GM18909 (cell line): ENCODE results near the gene PLCB4.
"Not testable (repeated sequence)": the region's sequence is repeated elsewhere in the genome, so short reads cannot be mapped to it uniquely, and the experiment has no call there.

Experiments
- ATAC-seq: cut with Tn5 transposase; IDR thresholded peaks from one replicate; pipeline ENCODE4 v1.9.1; 2021; ENCODE audit warnings: mild to moderate bottlenecking; ENCODE audit not compliant: unreplicated experiment, poor library complexity

PLCB4 gene

DNA sequence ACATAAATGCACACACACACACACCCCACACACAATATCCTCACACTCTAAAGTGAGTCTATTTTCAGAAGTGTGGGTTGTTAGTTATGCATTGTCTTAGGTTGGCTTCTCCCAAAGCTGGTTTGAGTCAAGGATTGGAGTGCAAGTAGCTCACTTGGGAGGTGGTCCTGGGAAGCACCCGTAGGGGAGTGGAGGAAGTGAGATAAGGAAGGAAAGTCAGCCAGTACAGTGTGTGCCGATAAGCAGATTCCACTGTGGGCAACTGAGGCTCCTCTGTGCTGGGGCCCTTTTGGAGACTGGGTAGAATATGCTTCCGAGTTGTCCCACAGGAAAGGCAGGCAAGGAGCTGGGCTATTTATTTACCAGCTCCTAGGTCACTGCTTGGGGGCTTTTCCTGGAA lies 67.2 kb downstream of the PLCB4 start:
- ATAC-seq, result no peak

DNA sequence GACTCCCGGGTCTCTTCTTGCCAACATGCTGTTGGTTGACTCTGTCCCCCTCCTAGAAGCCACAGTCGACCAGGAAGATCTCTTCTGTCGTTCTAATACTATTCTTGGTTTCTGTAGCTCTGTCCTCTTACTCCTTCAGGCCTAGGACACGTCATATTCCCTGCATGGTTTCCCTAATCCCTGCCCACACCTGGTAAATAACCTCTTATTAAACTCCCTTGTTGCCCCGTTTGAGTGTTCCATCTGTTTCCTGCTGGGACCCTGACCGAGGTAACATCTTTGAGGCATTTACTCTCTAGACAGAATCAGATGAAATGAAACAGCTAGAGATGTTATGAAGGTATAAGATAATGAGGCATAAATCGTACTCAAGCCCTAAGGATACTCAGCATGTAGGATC lies 68.1 kb downstream of the PLCB4 start:
- no peak for ATAC-seq

DNA sequence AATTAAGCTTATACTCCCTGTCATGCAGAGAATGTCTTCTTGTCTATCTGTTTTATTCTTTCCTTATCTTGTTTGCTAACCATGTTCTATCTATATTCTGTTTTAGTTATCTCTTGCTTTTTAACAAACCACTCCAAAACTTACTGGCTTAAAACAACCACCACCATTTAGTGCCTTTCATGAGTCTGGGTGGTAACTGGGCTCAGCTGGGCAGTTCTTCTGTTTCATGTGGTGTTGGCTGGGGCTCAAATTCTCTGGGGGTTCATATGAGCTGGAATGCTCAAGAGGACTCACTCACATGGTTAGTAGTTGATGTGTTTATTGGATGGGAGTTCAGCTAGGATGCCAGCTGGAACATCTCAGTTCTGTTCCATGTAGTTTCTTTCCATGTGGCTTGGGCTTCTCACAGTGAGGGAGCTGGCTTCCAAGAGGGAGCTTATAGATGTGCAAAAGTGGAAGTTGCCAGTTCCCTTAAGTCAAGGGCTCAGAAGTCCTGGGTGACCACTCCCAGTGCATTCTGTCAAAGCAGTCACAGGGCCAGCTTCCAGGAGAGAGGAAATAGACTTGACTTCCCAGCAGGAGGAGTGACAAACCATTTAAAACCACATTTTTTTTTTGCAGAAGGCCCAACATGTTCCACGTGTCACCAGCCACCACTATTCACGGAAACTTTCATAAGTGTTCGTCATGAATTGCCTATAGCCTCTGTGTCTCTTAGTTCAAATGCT lies 70.4 kb downstream of the PLCB4 start:
- ATAC-seq, result no peak

DNA sequence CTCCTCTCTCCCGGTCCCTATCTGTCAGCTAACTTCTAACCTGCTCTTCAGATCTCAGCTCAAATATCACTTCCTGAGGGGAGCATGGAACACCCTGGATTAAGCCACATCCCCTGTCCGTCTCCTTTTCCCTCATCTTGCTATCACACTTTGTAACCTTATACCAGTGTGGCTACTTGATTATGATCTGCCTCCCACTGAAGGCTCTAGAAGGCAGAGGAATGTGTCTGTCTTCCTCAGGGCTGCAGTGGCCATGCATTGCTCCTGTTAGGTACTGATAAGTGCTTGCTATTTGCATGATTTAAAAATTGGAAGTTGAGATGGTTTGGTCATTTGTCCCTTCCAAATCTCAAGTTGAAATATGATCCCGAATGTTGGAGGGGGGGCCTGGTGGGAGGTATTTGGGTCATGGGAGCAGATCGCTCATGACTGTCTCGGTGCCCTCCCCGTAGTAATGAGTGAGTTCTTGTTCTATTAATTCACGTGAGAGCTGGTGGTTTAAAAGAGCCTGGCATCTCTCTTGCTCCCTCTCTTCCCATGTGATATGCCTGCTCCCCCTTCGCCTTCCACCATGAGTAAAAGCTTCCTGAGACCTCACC lies 71.4 kb downstream of the PLCB4 start:
- ATAC-seq, result no peak

DNA sequence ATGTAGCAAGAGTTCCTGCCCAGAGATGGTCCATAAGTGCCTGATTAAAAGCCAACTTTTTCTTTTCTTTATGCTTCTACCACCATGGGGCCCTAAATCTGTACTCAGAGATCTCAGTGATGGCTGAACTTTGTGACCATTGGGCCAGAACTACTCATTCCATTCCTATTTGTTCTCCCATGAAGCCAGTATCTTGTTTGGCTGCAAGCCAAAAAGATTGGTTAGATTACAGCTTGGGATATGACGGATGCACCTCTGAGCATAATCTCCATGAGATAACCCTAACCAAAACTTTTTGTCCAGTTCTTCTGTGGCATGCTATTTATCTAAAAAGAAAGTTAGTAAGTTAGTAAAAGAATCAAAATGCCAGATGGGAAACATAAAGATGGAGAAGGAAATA lies 72.2 kb downstream of the PLCB4 start:
- ATAC-seq, result no peak

DNA sequence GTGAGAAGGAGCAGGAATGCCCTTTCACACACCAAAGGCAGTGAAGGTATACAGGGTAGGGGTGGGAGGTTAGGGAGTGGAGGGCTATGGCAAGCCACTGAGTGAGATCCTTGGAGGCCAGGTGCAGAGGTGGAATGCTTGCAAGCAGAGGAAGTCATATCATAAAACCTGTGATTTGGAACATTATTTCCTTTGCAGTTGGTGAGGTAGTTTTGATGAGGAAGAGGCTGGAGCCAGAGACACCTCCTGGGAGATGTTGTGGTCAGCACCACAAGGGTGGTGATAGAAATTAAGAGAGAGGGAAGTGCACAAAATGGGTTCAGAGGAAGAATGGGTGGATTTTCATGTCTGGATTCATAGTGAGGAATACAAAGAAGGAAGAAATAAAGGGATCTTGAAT lies 73.0 kb downstream of the PLCB4 start:
- ATAC-seq, result no peak

DNA sequence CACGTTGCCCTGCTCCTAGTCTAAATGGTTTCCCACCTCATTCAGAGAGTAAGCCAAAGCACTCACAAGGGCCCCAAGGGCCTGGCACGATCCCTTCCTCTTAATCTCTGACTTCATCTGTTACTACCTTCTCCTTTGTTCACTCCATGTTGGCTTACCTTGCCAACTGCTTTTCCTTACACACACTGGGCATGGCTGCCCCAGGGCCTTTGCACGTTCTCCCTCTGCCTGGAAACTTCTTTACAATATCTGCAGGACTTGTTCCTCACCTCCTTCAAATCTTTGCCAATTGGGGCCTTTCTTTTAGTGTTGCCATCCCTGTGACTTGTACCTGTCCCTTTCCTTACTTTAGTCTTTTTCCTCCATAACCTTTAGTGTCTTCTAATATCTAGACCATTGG lies 73.9 kb downstream of the PLCB4 start:
- no peak for ATAC-seq

DNA sequence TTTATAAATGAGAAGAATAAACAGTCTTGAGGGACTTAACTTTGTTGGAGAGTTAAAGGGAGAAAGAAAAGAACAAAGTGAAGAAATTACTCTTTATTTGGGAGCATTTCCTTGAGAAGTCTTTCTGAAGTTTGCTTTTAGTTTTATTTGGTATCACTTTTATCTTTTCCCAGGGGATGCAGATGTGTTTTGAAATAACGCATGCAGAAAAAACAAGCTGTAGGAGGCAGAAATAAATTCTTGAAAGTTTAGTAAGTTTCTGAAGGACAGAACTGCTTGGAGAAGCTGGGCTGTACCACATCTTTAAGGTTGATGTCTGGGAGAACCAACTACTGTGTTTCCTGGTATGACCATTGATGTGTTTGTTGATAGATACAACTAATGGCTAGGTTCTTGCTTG lies 75.0 kb downstream of the PLCB4 start:
- no peak for ATAC-seq

DNA sequence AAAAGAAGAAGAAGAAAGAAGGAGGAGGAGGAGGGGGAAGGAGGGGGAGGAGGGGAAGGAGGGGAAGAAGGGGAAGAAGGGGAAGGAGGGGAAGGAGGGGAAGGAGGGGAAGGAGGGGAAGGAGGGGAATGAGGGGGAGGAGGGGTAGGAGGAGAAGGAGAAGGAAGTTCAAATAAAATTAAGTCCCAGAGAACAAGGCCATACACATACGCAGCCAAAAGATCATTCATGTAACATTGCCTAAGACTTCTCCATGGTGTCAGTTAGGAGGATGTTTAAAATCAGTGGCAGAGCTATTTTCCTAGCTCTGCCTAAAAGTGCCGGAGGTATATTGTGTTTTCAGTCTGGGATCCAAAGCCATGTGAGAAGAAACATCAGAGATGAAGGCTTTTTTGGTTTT lies 75.8 kb downstream of the PLCB4 start:
- ATAC-seq, result no peak

DNA sequence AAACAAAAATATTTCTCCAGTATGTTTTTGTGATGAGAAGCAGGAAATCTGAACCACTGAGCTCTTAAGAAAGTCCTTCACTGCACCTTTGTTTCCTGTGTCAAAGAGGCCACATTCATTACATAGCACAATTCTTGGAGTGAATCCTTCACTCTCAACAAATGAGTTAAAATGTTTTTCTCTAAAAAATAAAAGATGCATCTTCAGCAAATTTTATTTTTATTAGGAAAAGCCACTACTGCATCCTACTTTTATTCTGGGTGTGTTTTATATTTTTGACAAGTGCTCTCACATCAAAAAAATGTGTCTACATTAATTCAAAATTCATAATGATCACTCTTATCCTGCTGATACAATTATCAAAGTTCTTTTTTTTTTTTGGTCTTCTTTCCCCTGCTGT lies 76.3 kb downstream of the PLCB4 start:
- no peak for ATAC-seq

DNA sequence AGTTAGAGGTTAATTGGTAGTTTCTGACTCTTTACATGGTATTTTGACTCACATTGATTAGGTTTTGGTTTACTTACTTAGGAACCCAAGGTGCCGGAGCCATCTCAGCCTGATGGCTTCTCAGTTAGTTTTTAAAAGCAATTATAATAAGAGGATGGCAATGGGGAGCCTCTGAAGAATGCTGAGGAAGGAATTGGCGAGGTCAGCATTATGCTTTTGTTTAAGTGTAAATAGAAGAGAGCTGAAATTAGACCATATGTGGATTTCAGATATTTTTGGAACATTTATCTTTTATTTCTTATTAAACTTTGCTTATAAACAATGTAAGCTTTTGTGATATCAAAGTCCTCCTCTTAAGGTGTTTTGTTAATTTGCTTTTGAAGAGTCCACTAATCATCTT lies 77.8 kb downstream of the PLCB4 start:
- ATAC-seq, result no peak

DNA sequence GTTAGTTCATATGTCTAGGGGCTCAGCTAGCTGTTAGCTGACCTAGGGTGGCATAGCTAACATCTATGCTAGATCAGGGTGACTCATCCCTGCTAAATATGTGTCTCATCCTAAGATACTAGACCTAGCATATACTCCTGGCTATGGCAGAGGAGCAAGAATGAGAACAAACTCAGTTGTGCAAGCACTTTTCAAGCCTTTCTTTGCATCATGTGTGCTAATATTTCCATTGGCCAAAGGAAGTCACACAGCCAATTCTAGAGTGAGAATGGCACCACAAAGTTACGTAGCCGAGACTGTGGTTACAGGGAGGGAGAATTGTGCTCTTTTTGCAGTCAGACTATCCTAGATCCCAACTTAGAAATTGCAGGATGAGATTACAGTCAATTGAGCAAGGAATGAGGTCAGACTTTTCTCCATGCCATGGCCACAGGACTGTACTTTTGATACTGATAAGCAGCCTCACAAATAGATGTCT lies 78.7 kb downstream of the PLCB4 start:
- ATAC-seq, result no peak

DNA sequence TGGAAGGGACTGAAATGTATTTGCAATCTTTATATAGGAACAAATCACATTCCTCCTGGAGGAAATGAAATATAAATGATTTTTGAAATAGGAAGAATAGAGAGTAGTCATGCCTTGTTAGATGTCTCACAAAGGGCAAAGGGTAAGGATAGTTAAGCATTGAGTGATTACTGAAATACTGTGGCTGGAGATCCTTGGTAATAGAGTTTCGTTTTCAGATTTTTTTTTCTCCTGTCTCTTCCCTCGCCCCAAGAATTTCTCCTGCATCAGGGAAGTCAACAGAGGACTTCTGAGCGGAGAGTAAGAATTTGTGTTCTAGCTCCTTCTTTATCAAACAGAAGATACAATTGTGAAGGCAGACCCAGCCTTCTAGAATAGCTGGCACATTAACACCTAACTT lies 79.4 kb downstream of the PLCB4 start:
- no peak for ATAC-seq

DNA sequence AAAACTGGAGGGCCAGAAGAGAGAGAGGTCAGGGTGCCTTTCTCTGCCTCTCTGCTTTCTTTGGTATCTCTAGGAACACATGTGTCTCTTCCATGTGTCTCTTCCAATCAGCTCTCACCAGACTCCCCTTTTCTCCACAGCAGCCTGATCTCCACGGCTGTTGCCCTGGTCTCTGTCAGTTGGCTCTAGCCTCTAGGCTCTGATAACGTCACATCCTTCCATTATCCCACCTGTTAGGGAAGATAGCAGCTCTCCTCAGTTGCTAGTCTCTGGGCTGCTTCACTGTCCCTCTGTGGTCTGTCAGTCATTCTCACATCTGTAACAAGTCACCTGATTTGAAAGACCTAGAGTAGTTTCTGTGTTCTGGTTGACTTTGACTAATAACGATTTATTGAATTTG lies 80.2 kb downstream of the PLCB4 start:
- no peak for ATAC-seq

DNA sequence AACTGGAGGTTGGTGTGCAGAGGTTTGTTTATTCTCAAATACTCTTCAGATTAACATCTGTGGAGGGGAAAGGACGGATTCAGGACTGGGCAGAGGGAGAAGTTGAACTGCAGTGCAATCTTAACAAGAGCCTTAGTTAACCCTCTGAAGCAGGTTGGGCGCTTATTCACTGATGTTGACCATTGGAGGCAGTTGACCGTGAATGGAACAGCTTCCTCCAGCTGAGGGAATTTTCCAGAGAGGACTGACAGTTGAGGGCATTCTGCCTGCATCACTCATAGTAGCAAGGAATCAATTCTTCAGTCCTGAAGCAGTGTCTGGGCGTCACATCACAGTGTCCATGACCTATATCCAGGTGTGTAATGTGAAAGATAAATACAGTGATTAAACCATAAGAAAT lies 80.9 kb downstream of the PLCB4 start:
- no peak for ATAC-seq

DNA sequence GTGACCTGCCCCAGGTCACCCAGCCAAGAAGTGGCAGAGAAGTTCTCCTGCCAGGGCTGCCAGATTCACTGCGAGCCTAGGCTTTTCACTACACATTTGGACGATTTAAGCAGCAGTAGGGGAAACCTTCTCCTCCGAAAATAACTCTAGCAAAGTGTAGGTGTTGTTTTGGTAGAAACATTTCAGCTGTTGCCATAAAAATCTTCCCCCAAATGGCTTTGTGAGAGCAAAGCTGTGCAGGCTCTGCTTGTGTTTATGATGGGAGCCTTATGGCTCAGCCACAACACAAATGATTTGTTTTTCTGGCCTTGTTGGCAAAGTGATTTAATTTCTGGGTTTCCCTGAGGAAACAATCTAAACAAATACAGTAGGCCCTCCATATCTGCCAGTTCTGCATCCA lies 81.8 kb downstream of the PLCB4 start:
- ATAC-seq, result no peak

DNA sequence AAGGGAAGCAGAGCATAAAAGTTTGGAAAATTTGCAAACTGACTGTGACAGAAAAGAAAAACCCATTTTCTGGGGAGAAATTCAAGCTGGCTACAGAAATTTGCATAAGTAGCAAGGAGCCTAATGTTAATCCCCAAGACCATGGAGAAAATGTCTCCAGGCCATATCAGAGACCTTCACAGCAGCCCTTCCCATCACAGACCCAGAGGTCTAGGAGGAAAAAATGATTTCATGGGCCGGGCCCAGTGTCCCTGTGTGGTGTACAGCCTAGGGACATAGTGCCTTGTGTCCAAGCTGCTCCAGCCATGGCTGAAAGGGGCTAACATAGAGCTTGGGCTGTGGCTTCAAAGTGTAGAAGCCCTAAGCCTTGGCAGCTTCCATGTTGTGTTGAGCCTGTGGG lies 83.3 kb downstream of the PLCB4 start:
- ATAC-seq, result not testable (repeated sequence)

DNA sequence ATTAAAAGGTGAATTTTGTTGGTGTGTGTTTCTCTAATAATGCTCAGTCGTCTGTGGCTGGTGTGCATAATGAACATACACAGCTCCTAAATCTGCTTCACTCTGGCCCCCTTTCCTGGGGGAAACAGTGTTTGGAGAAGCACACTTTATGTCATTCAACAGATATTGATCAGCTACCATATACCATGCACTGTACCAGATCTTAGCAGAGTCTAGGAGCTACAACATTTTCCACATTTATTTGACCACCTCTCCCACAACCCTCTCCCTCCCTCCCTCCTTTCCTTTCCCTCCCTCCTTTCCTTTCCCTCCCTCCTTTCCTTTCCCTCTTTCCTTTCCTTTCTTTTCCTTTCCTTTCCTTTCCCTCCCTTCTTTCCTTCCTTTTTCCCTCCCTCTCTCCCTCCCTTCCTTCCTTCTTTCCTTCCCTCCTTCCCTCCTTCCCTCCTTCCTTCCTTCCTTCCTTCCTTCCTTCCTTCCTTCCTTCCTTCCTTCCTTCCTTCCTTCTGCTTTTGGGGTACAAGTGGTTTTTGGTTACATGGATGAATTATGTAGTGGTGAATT lies 85.7 kb downstream of the PLCB4 start:
- no peak for ATAC-seq

DNA sequence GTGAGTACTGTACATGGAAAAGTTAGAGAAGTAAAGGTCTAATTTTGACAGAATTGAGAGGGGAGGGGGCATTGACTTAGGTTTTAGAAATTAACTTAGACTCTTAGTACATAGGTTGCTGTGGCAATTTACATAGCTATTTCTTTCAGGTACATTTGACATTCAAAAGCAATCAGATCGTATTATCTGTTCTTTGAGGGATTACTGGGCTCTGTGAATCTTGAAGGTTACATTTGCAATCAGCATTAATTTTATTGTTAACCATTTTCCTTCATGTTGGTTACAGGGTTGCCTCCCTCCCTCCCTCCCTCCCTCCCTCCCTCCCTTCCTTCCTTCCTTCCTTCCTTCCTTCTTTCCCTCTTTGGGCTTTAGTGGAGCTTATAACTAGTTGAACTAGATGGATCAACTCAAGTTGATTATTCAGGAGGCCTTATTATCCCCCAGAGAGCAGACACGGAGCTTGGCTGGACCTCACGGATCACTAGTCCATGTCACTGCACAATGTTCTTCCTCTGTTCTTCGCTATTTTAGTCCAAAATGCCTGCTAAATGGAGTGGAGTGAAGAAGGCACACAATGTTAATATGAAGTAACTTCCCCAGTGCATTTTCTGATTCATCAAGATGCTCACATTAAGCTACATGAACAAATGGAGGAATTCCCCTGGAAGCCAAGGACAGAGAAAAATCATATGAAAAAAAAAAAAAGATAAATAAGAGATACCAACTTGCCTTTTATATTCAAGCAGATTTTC lies 87.8 kb downstream of the PLCB4 start:
- no peak for ATAC-seq

DNA sequence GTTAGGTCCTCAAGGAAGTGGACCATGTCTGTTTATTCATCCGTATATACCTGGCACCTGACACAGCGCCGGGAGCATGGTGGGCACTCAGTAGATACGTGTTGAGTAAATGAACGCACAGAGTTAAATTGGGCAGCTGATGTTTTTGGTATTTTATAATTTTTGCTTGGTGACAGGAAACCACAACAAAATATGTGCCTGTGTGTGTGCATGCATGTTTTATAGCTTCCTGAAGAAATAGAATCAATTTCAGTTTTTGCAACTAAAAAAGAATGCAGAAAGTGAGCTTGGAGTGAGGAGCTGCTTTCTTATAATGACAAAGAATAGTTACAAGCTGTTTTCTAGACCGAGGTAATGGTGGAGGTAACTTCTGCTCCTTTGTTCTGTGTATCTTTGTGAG lies 91.4 kb downstream of the PLCB4 start:
- no peak for ATAC-seq

DNA sequence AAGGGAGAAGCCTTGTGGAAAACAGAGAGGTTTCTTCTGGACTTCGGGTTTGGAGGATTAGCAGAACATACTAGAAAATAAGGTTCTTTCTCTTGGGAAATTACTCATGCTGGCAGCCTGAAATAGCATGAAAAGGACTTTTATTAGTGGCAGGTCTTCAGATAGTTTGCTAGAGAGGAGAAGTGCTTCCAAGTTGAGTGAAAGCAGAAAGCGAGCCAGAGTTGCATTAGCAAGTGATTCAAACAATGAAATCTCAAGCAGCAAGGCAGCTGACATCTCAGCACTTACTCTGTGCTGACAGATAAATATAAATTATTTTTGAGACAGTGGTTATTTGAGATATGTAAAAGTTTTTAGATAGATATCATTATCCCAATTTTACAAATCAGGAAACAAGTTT lies 91.9 kb downstream of the PLCB4 start:
- ATAC-seq, result no peak
